Body of pancreas (tissue), 4 donors: ENCODE measurements around the gene BACE2. TPM values are rescaled to one million over a fixed set of nuclear protein-coding genes. Genes with fewer than 3 reads are reported as not detected.

Source experiments
- ATAC-seq: fragments of 150-250 bp; one replicate; pipeline ENCODE4 v1.9.1; 2016
- DNase-seq, 4 donors: peaks; one replicate each; pipeline ENCODE4 v3.0.0-alpha.2; 2019
- H3K27ac ChIP-seq, 4 donors: fragments of 200-600 bp; sonication (generic); 1 replicate in 3 of 4; 2 replicates in 1 of 4; pipeline versions ENCODE4 v1.5.1 to v1.6.1; 2016 to 2019; ENCODE audit warnings: mild to moderate bottlenecking in 1 of 4, mixed read lengths in 1 of 4, moderate library complexity in 1 of 4
- H3K27me3 ChIP-seq, 2 donors: fragments of 200-600 bp; sonication (generic); one replicate each; pipeline ENCODE4 v1.6.0; 2016; ENCODE audit warnings: mild to moderate bottlenecking in 1 of 2
- H3K36me3 ChIP-seq, 2 donors: fragments of 200-600 bp; sonication (generic); replicated peaks in 1 of 2; 2 replicates each; pipeline ENCODE4 v1.5.1; 2016; ENCODE audit warnings: low read depth in 2 of 2; ENCODE audit not compliant: insufficient read depth in 1 of 2
- H3K4me1 ChIP-seq: fragments of 200-600 bp; sonication (generic); one replicate; pipeline ENCODE4 v1.6.0; 2016
- H3K4me3 ChIP-seq, 2 donors: fragments of 200-600 bp; sonication (generic); 1 replicate in 1 of 2; 2 replicates in 1 of 2; pipeline ENCODE4 v1.5.1; 2016 to 2019
- H3K9me3 ChIP-seq, 3 donors: fragments of 200-600 bp; sonication (generic); 1 replicate in 2 of 3; 2 replicates in 1 of 3; pipeline ENCODE4 v1.5.1; 2016
- CTCF ChIP-seq, 7 experiments: fragments of 450-650 bp in 4 of 7; fragments of 200-600 bp in 3 of 7; sonication (generic) in 3 of 7; IDR thresholded peaks; one replicate each; pipeline ENCODE4 v1.5.1; 2016 to 2019; ENCODE audit warnings: antibody characterized with exemption in 7 of 7
- POLR2A ChIP-seq, 3 donors: fragments of 450-650 bp; IDR thresholded peaks; one replicate each; pipeline ENCODE4 v1.6.1; 2016; ENCODE audit warnings: antibody characterized with exemption in 3 of 3, mild to moderate bottlenecking in 2 of 3
- WGBS, 2 donors: methylation state at CpG; one replicate each; pipeline ENCODE4 v1.1.5; 2017; 5-methylcytosine and 5-hydroxymethylcytosine counted together
- intact Hi-C: fragments of 100-400 bp; cut with DNase I; formaldehyde crosslinking; loops from one replicate; pipeline ENCODE4 v1.15.1; 2023
- total RNA-seq, 2 donors: library from RNA; depleted of rRNA; stranded (reverse); fragments of >200 nt; gene quantifications; one replicate each; pipeline ENCODE4 v1.1.0, GENCODE V29; 2016

The BACE2 gene
- total RNA-seq, 2 donors from 2014 or later: 86.4 to 107 TPM

- H3K4me1 ChIP-seq: no peaks in the 10 kb centered on the region
- H3K9me3 ChIP-seq: no peaks in the 10 kb centered on the region
- H3K27ac ChIP-seq: no peak overlapping the region
- H3K4me3 ChIP-seq: no peak overlapping the region
- H3K27me3 ChIP-seq: no peaks in the 10 kb centered on the region
- H3K36me3 ChIP-seq: no peaks in the 10 kb centered on the region
- 29 to 58% methylated on average over 1 of the region's 1 CpG for whole genome bisulfite sequencing, 2 donors
- DNase-seq (no peak), ATAC-seq (no peak)
- intact Hi-C loops: loop anchor here (10.0 kb wide), 1 partner anchor 70 kb away; the partner anchor contains the start of gene MX2
- TF ChIP-seq CTCF (IDR thresholded peaks at IDR 0.05): no peak
- TF ChIP-seq POLR2A (IDR thresholded peaks at IDR 0.05): no peak
Observed at GRCh38 chr21:41294548-41295231, 126.7 kb downstream of the BACE2 start.

DNA sequence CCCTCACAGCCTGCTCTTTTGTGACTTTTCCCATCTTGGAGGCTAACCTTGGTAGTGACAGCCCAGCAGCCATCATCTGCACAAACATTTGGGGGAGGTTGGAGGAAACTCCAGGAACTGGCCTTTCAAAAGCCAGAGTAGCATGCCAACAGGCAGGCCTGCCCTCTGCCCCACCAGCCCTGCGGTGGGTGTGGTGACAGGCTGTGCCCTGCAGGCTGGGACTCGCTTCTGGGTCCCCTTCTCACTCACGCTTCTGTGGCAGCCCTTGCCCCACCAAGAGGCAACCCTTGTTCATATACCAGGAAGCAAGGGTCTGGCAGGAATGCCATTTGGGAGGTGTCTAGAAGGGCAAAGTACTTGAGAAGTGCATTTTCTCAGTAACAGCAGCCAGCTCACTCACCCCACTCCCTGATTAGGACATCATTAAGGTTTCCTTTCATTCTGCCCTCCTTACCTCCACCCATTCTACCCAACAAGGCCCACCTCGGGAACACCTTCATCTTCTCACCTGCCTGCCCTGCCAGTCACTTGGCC, 127.8 kb downstream of the BACE2 start:
- no peak for ATAC-seq
- DNase-seq: no peak
- WGBS, 2 donors: 86 to 98% methylated on average over 4 of the region's 4 CpGs
- Histone ChIP-seq H3K4me1 (no peaks in the 10 kb centered on the region), H3K4me3 (no peak overlapping the region), H3K27ac (no peak overlapping the region), H3K9me3 (no peaks in the 10 kb centered on the region), H3K27me3 (no peaks in the 10 kb centered on the region), H3K36me3 (no peaks in the 10 kb centered on the region)
- TF ChIP-seq POLR2A (IDR thresholded peaks at IDR 0.05) (no peak), CTCF (IDR thresholded peaks at IDR 0.05) (no peak)
- intact Hi-C loops: loop anchor here (10.0 kb wide), 1 partner anchor 69 kb away; the partner anchor contains the start of gene MX2

DNA sequence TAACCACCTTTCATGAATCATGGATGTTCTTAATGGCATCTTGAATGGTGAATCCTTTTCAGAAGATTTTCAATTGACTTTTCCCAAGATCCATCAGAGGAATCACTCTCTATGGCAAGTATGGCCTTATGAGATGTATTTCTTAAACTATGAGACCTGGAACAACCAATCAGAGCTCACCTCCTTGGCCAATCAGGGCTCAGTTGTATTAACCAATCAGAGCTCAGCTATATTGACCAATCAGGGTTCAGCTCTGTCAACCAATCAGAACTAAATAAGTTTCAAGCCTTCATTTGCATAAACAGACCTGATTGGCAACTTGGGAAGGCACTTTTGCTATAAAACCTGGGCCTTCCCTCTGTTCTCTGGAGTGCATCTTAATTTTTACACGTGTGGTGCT, 135.0 kb downstream of the BACE2 start:
- ATAC-seq: no peak
- peaks cover 9% of the 10 kb centered on the region for H3K4me1 ChIP-seq
- DNase-seq: no peak
- no peak overlapping the region for H3K27ac ChIP-seq
- intact Hi-C loops: no loop called here
- no peak overlapping the region for H3K4me3 ChIP-seq
- no peaks in the 10 kb centered on the region for H3K36me3 ChIP-seq
- 85 to 86% methylated on average over 1 of the region's 1 CpG for WGBS, 2 donors
- TF ChIP-seq POLR2A (IDR thresholded peaks at IDR 0.05) (no peak), CTCF (IDR thresholded peaks at IDR 0.05) (no peak)
- H3K27me3 ChIP-seq: no peaks in the 10 kb centered on the region
- no peaks in the 10 kb centered on the region for H3K9me3 ChIP-seq

- no peaks in the 10 kb centered on the region for H3K9me3 ChIP-seq
- no peak for TF ChIP-seq POLR2A (IDR thresholded peaks at IDR 0.05)
- no peak for TF ChIP-seq CTCF (IDR thresholded peaks at IDR 0.05)
- no peak for ATAC-seq
- no peaks in the 10 kb centered on the region for H3K27me3 ChIP-seq
- H3K27ac ChIP-seq: no peak overlapping the region
- DNase-seq: no peak
- intact Hi-C loops: no loop called here
- H3K4me3 ChIP-seq: no peak overlapping the region
- H3K36me3 ChIP-seq: no peaks in the 10 kb centered on the region
- 92 to 94% methylated on average over 13 to 29 of the region's 40 CpGs for WGBS, 2 donors
- peaks cover 10% of the 10 kb centered on the region for H3K4me1 ChIP-seq
Observed at GRCh38 chr21:41304068-41304720, 136.2 kb downstream of the BACE2 start.
